ENCODE data around the gene ST3GAL3. TPM values are rescaled to one million over a fixed set of nuclear protein-coding genes. Genes with fewer than 3 reads are reported as not detected.
"Not testable (repeated sequence)": the region's sequence is repeated elsewhere in the genome, so short reads cannot be mapped to it uniquely, and the experiment has no call there.

ST3GAL3 gene
- total RNA-seq, 2 donors from 2014 or later = 15.5 to 20.6 TPM

DNA sequence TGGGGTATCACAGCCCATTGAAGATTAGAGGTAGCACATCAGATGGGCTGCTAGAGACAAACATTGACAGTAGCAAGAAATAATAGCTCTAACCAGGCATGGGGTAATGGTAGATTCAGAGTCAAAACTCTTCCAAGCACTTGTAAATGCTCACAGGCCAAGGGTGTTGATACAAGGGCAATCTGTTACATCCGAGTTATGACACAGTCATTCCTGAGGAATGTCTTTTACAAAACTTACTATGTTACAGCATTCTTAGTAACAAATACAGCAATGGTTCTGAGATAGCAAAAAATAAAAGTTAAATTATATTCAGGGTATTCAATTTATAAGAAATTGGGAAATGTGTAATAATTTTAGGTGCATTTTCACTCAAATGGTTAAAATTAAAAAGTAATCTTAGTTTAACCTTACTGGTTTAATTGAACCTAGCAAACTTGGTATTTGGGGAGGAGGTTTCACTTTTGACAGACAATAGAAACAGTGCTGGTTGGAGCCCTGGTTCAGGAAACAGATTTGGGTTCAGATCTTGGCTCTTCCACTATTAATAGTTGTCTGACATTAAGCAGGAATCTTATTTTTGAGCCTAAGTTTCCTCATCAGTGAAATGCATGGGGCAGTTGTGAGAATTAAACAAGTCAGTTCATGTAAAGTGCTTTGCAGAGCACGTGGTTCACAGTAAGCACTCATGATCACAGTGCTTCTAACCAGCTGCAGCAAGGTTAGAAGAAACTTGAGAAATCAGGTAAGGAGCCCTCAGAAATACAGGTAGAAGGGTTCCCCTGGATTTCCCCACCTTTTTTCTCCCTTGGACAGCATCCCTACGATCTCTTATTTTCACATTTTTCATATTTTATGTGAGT, 4.4 kb downstream of the ST3GAL3 start:
- TF ChIP-seq CTCF (IDR thresholded peaks at IDR 0.05) = no peak
- no peak overlapping the region for H3K27ac ChIP-seq
- no peaks in the 10 kb centered on the region for H3K27me3 ChIP-seq
- no peaks in the 10 kb centered on the region for H3K36me3 ChIP-seq
- H3K4me3 ChIP-seq = no peak overlapping the region
- H3K4me1 ChIP-seq = peaks cover 0 to 14% of the 10 kb centered on the region in 2 donors
- H3K9me3 ChIP-seq = no peaks in the 10 kb centered on the region
- no peak for DNase-seq (ENCODE audit: low spot score)

- no peaks in the 10 kb centered on the region for H3K9me3 ChIP-seq
- no peak overlapping the region for H3K27ac ChIP-seq
- no peak for DNase-seq (ENCODE audit: low spot score)
- H3K27me3 ChIP-seq = no peaks in the 10 kb centered on the region
- TF ChIP-seq CTCF (IDR thresholded peaks at IDR 0.05) = no peak
- H3K4me1 ChIP-seq = peaks cover 0 to 7% of the 10 kb centered on the region in 2 donors
- H3K36me3 ChIP-seq = no peaks in the 10 kb centered on the region
- H3K4me3 ChIP-seq = no peak overlapping the region
These were observed 9.4 kb downstream of the ST3GAL3 start for GRCh38 chr1:43716559-43717281.

DNA sequence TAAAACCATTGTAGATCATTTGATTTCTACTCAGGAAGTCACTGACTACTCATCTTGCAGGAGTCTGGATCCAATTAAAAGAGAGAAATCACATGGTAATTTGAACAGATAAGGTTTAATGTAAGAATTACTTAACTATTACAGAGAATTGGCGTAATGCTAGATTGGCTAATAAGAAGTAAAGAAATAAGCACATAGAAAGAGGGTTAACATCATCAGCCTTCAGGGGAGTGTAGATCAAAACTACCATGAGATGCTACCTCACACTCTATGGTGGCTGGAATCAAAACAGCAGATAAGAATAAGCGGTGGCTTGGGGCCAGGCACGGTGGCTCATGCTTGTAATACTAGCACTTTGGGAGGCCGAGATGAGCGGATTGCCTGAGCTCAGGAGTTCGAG, 11.7 kb downstream of the ST3GAL3 start:
- Histone ChIP-seq H3K4me1 (peaks cover 0 to 7% of the 10 kb centered on the region in 2 donors), H3K27me3 (no peaks in the 10 kb centered on the region), H3K9me3 (no peaks in the 10 kb centered on the region), H3K36me3 (no peaks in the 10 kb centered on the region), H3K27ac (no peak overlapping the region), H3K4me3 (no peak overlapping the region)
- no peak for DNase-seq (ENCODE audit: low spot score)
- TF ChIP-seq CTCF (IDR thresholded peaks at IDR 0.05) = no peak

DNA sequence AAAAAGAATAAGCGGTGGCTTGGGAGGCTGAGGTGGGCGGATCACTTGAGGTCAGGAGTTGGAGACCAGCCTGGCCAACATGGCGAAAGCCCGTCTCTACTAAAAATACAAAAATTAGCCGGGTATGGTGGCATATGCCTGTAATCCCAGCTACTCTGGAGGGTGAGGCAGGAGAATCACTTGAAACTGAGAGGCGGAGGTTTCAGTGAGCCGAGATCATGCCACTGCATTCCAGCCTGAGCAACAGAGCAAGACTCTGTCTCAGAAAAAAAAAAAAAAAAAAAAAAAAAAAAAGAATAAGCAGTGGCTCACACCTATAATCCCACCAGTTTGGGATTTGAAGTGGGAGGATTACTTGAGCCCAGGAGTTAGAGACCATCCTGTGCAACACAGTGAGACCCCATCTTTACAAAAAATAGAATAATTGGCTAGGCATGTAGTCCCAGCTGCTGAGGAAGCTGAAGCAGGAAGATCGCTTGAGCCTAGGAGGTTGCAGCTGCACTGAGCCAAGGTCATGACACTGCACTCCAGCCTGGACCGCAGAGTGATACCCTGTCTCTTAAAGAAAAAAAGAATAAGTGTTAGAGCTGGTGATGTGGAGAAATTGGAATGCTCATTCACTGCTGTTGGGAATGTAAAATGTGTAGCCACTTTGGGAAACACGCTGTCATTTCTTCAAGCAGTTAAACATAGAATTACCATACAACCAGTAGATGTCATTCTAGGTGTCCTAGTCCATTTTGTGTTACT, 12.5 kb downstream of the ST3GAL3 start:
- not testable (repeated sequence) for H3K36me3 ChIP-seq; H3K27ac ChIP-seq; H3K27me3 ChIP-seq; DNase-seq (ENCODE audit: low spot score); H3K4me3 ChIP-seq; H3K9me3 ChIP-seq; H3K4me1 ChIP-seq

DNA sequence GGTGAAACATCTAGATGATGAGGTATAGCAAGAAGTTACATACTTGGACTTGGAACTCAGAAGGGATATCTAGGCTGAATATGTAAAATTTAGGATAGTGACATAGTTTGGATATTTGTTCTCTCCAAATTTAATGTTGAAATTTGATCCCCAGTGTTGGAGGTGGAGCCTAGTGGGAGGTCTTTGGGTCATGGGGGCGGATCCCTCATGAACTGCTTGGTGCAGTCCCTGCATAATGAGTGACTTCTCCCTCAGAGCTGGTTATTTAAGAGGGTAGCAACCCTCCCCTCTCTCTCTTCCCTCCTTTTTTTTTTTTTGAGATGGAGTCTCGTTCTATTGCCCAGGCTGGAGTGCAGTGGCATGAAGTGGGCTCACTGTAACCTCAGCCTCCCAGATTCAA, 15.5 kb downstream of the ST3GAL3 start:
- no peak overlapping the region for H3K27ac ChIP-seq
- no peaks in the 10 kb centered on the region for H3K27me3 ChIP-seq
- H3K9me3 ChIP-seq = no peaks in the 10 kb centered on the region
- H3K36me3 ChIP-seq = no peaks in the 10 kb centered on the region
- no peak for DNase-seq (ENCODE audit: low spot score)
- no peak for TF ChIP-seq CTCF (IDR thresholded peaks at IDR 0.05)
- no peak overlapping the region for H3K4me3 ChIP-seq
- H3K4me1 ChIP-seq = peaks cover 0 to 7% of the 10 kb centered on the region in 2 donors

All from right atrium auricular region (tissue), 2 donors.